Adrenal gland (tissue), 12 donors: ENCODE results near the gene FOXQ1. TPM values are rescaled to one million over a fixed set of nuclear protein-coding genes. Genes with fewer than 3 reads are reported as not detected.

Source experiments
- DNase-seq, 7 donors: peaks; one replicate each; pipeline ENCODE4 v3.0.0-alpha.2; 2019 to 2020
- H3K27ac ChIP-seq, 5 donors: fragments of 200-600 bp; sonication (generic) in 4 of 5; 1 replicate in 3 of 5; 2 replicates in 2 of 5; pipeline versions ENCODE4 v1.5.1 to v1.8.0; 2016 to 2020; ENCODE audit warnings: mild to moderate bottlenecking in 1 of 5
- H3K27me3 ChIP-seq: fragments of 200-600 bp; 2 replicates; pipeline ENCODE4 v1.8.0; 2021
- H3K36me3 ChIP-seq, 2 donors: fragments of 200-600 bp; replicated peaks in 1 of 2; 1 replicate in 1 of 2; 2 replicates in 1 of 2; pipeline versions ENCODE4 v1.5.1 to v1.8.0; 2018 to 2022
- H3K4me1 ChIP-seq, 2 donors: fragments of 200-600 bp; replicated peaks in 1 of 2; 1 replicate in 1 of 2; 2 replicates in 1 of 2; pipeline versions ENCODE4 v1.5.1 to v1.8.0; 2018 to 2021
- H3K4me3 ChIP-seq, 4 donors: fragments of 200-600 bp; sonication (generic) in 3 of 4; one replicate each; pipeline ENCODE4 v1.5.1; 2016 to 2018
- H3K9me3 ChIP-seq, 3 donors: fragments of 200-600 bp; sonication (generic) in 1 of 3; replicated peaks in 1 of 3; 1 replicate in 2 of 3; 2 replicates in 1 of 3; pipeline versions ENCODE4 v1.5.1 to v1.8.0; 2016 to 2021
- CTCF ChIP-seq, 6 experiments: fragments of 450-650 bp in 4 of 6; fragments of 200-600 bp in 2 of 6; sonication (generic) in 1 of 6; IDR thresholded peaks; 1 replicate in 5 of 6; 2 replicates in 1 of 6; pipeline versions ENCODE4 v1.5.1 to v1.8.0; 2016 to 2021; ENCODE audit warnings: antibody characterized with exemption in 6 of 6, mild to moderate bottlenecking in 2 of 6, moderate library complexity in 1 of 6
- POLR2A ChIP-seq, 2 donors: fragments of 450-650 bp; IDR thresholded peaks; one replicate each; pipeline ENCODE4 v1.6.1; 2017; ENCODE audit warnings: antibody characterized with exemption in 2 of 2, mild to moderate bottlenecking in 2 of 2, moderate library complexity in 1 of 2
- WGBS, 4 donors: extraction: QIAGEN DNeasy Blood & Tissue Kit in 2 of 4; methylation state at CpG; one replicate each; pipeline versions ENCODE4 v1.1.5 to v1.1.7; 2013 to 2017; 5-methylcytosine and 5-hydroxymethylcytosine counted together
- intact Hi-C, 2 donors: fragments of 100-400 bp; cut with DNase I; formaldehyde crosslinking; loops; one replicate each; pipeline versions ENCODE4 v1.14.1 to v1.15.0; 2022 to 2023
- polyA plus RNA-seq, 3 donors: library from polyadenylated mRNA; stranded (reverse); fragments of 200-250 nt in 2 of 3; fragments of 350-450 nt in 1 of 3; fragmentation: Illumina TruSeq in 1 of 3; extraction: RNeasy Lipid Tissue Mini Kit (QIAGEN cat#74804) in 1 of 3; gene quantifications; one replicate each; pipeline ENCODE4 v1.2.3, GENCODE V29; 2013 to 2014
- total RNA-seq, 9 donors: library from RNA; depleted of rRNA in 4 of 9; stranded (reverse); fragments of >200 nt in 4 of 9; fragments of 120-200 nt in 1 of 9; fragmentation: NEBNext Ultra II Directional in 1 of 9; extraction: Animal tissue kit (Norgen Biotek cat#: 25700) in 1 of 9; gene quantifications; one replicate each; pipeline versions ENCODE4 v1.1.0 to v1.2.4, GENCODE V29; 2013 to 2023
- donor health status: healthy with polysubstance abuse.
- donor health status: Bipolar disorder and iron deficiency.
- donor health status: DM: yes; HTN: yes; CAD: no.
- donor health status: DM: no; HTN: no; CAD: no.
- donor health status: DM: no; HTN: no; CAD: no.
- donor health status: DM: yes; HTN: yes; CAD: no.

Gene FOXQ1
- total and polyA plus RNA-seq, 12 donors: 0.05 to 0.24 (median 0.11) TPM; not detected in 9

DNA sequence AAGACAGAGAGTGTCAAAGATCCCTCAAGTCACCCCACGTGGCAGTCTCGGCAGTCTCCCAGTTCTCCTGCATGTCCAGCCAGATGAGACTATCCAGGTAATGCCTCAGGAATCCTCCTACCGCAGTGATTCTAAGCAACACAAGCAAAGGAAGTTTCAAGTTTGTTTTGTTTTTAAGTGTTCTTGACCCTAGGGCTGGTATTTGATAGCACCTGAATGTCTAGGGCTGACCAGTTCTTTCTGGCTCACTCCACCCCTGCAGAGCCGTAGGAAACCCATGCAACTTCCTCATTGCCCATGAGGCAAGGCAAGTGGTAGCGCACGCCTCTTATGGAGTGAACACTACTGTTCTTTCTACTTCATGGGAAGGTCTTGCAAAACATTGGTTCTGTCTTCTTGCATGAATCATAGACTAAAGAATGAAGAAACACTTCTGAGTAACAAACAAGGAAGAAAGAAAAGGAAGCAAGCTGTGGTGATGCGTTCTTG is 24.8 kb upstream of the FOXQ1 start:
- 71 to 84% (median 81%) methylated on average over 7 of the region's 7 CpGs for WGBS, 4 donors
- no peak overlapping the region for H3K4me3 ChIP-seq
- intact Hi-C loops: no loop called here

GRCh38 chr6:1290086-1290485 is 21.8 kb upstream of the FOXQ1 start:
- Histone ChIP-seq H3K27me3 (peaks cover 7% of the 10 kb centered on the region), H3K9me3 (no peaks in the 10 kb centered on the region), H3K4me3 (no peak overlapping the region), H3K27ac (no peak overlapping the region), H3K36me3 (no peaks in the 10 kb centered on the region), H3K4me1 (no peaks in the 10 kb centered on the region)
- TF ChIP-seq POLR2A (IDR thresholded peaks at IDR 0.05) (no peak), CTCF (IDR thresholded peaks at IDR 0.05) (no peak)
- WGBS, 4 donors: 74 to 85% (median 79%) methylated on average over 6 of the region's 6 CpGs
- no peak for DNase-seq
- intact Hi-C loops: no loop called here

More for the DNA sequence above, 24.8 kb upstream of the FOXQ1 start:
- no peak overlapping the region for H3K27ac ChIP-seq
- H3K36me3 ChIP-seq: no peaks in the 10 kb centered on the region
- no peaks in the 10 kb centered on the region for H3K9me3 ChIP-seq
- DNase-seq: no peak
- no peaks in the 10 kb centered on the region for H3K4me1 ChIP-seq
- TF ChIP-seq POLR2A (IDR thresholded peaks at IDR 0.05): no peak
- no peak for TF ChIP-seq CTCF (IDR thresholded peaks at IDR 0.05)
- peaks cover 3% of the 10 kb centered on the region for H3K27me3 ChIP-seq

DNA sequence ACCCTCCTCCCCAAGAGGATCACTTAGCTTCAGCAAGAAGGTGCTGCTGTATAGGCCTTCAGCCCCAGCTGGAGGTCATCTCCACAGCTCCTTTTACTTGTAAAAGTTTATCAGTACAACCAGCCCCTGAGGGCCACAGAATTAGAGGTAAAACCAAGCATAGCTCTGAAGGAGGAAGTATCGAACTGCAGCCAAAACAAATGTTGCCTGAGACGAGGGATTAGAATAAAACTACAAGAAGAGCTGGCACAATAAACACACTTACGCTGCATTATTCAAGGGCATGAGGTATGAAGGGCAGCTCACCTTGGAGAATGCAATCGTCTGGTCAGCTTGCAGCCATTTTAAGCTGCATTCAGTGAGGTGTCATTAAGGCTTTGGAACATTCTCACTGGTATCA is 21.1 kb upstream of the FOXQ1 start:
- WGBS, 4 donors: 52 to 73% (median 70%) methylated on average over 4 of the region's 4 CpGs
- Histone ChIP-seq H3K4me3 (no peak overlapping the region), H3K27ac (no peak overlapping the region), H3K4me1 (no peaks in the 10 kb centered on the region), H3K36me3 (no peaks in the 10 kb centered on the region), H3K9me3 (no peaks in the 10 kb centered on the region), H3K27me3 (peaks cover 12% of the 10 kb centered on the region)
- intact Hi-C loops: no loop called here
- DNase-seq: no peak
- TF ChIP-seq CTCF (IDR thresholded peaks at IDR 0.05) (no peak), POLR2A (IDR thresholded peaks at IDR 0.05) (no peak)

GRCh38 chr6:1291381-1291780 is 20.5 kb upstream of the FOXQ1 start:
- TF ChIP-seq POLR2A (IDR thresholded peaks at IDR 0.05) (no peak), CTCF (IDR thresholded peaks at IDR 0.05) (no peak)
- intact Hi-C loops: no loop called here

More at GRCh38 chr6:1291381-1291780, 20.5 kb upstream of the FOXQ1 start:
- 83 to 92% (median 86%) methylated on average over 10 of the region's 10 CpGs for WGBS, 4 donors
- Histone ChIP-seq H3K4me1 (no peaks in the 10 kb centered on the region), H3K9me3 (no peaks in the 10 kb centered on the region), H3K27me3 (peaks cover 12% of the 10 kb centered on the region), H3K27ac (no peak overlapping the region), H3K4me3 (no peak overlapping the region), H3K36me3 (no peaks in the 10 kb centered on the region)
- DNase-seq: no peak
